ENCODE data around the gene COL4A1.
"Not testable (repeated sequence)": the region's sequence is repeated elsewhere in the genome, so short reads cannot be mapped to it uniquely, and the experiment has no call there.

Gene COL4A1

GRCh38 chr13:110324026-110324749 is 17.2 kb upstream of the COL4A1 start:
- no peak for DNase-seq (ENCODE audit: low read depth in 2 of 2)

GRCh38 chr13:110323172-110323891 is 16.4 kb upstream of the COL4A1 start:
- no peak for DNase-seq (ENCODE audit: low read depth in 2 of 2)

- no peak for DNase-seq (ENCODE audit: low read depth in 2 of 2)
Measured at GRCh38 chr13:110322828-110323171, 15.8 kb upstream of the COL4A1 start.

- DNase-seq (ENCODE audit: low read depth in 2 of 2): no peak
Measured at GRCh38 chr13:110322126-110322827, 15.3 kb upstream of the COL4A1 start.

- not testable (repeated sequence) for DNase-seq (ENCODE audit: low read depth in 2 of 2)
Measured at GRCh38 chr13:110321573-110321972, 14.6 kb upstream of the COL4A1 start.

GRCh38 chr13:110320645-110321044 is 13.7 kb upstream of the COL4A1 start:
- DNase-seq (ENCODE audit: low read depth in 2 of 2): no peak

- peak; percentile 19 to 31 for DNase-seq (ENCODE audit: low read depth in 2 of 2)
Measured at GRCh38 chr13:110319774-110320509, 13.0 kb upstream of the COL4A1 start.

- DNase-seq (ENCODE audit: low read depth in 2 of 2): no peak
Measured at GRCh38 chr13:110319397-110319773, 12.4 kb upstream of the COL4A1 start.

GRCh38 chr13:110318920-110319319 is 12.0 kb upstream of the COL4A1 start:
- DNase-seq (ENCODE audit: low read depth in 2 of 2): no peak

GRCh38 chr13:110317496-110318195 is 10.7 kb upstream of the COL4A1 start:
- DNase-seq (ENCODE audit: low read depth in 2 of 2): no peak

GRCh38 chr13:110317093-110317492 is 10.1 kb upstream of the COL4A1 start:
- no peak for DNase-seq (ENCODE audit: low read depth in 2 of 2)

GRCh38 chr13:110316196-110316595 is 9.2 kb upstream of the COL4A1 start:
- no peak for DNase-seq (ENCODE audit: low read depth in 2 of 2)

GRCh38 chr13:110314516-110315245 is 7.7 kb upstream of the COL4A1 start:
- DNase-seq (ENCODE audit: low read depth in 2 of 2): no peak

- not testable (repeated sequence) for DNase-seq (ENCODE audit: low read depth in 2 of 2)
Measured at GRCh38 chr13:110313733-110314132, 6.8 kb upstream of the COL4A1 start.

- not testable (repeated sequence) for DNase-seq (ENCODE audit: low read depth in 2 of 2)
Measured at GRCh38 chr13:110313261-110313660, 6.3 kb upstream of the COL4A1 start.

- no peak for DNase-seq (ENCODE audit: low read depth in 2 of 2)
Measured at GRCh38 chr13:110312339-110313031, 5.5 kb upstream of the COL4A1 start.

- no peak for DNase-seq (ENCODE audit: low read depth in 2 of 2)
Measured at GRCh38 chr13:110311443-110312338, 4.7 kb upstream of the COL4A1 start.

GRCh38 chr13:110310541-110311442 is 3.8 kb upstream of the COL4A1 start:
- DNase-seq (ENCODE audit: low read depth in 2 of 2): no peak

Measured in stimulated activated CD4-positive, alpha-beta T cell treated with anti-CD3 and anti-CD28 coated beads, Interleukin-15, amount 100 ng/mL, for 48 hours (primary cell).